Breast epithelium (tissue), 3 donors: Measurements from ENCODE around the gene HOXC13.

ENCODE experiments used
- CTCF ChIP-seq, 3 donors: fragments of 450-650 bp; IDR thresholded peaks; one replicate each; pipeline ENCODE4 v1.5.1; 2016 to 2017; ENCODE audit warnings: antibody characterized with exemption in 3 of 3, mild to moderate bottlenecking in 3 of 3, moderate library complexity in 3 of 3
- POLR2A ChIP-seq: fragments of 450-650 bp; IDR thresholded peaks from one replicate; pipeline ENCODE4 v1.6.1; 2016; ENCODE audit warnings: antibody characterized with exemption, mild to moderate bottlenecking, moderate library complexity

- TF ChIP-seq POLR2A (no peak), CTCF (IDR thresholded peaks at IDR 0.05) (no peak)
Measured at GRCh38 chr12:53942467-53942997, 3.9 kb downstream of the HOXC13 start.
